DND-41 (cell line): Measurements from ENCODE around the gene RAPGEF5.
A peak's percentile ranks its signal among the peaks of the same experiment; 100 is the strongest.

Source experiments
- CTCF ChIP-seq: IDR thresholded peaks from 2 replicates; pipeline ENCODE4 v1.5.1; 2012; ENCODE audit warnings: borderline replicate concordance, low read length, moderate library complexity, mild to moderate bottlenecking; ENCODE audit not compliant: poor library complexity, severe bottlenecking; ENCODE audit errors: extremely low read depth
- EZH2 ChIP-seq: IDR thresholded peaks from 3 replicates; pipeline ENCODE4 v1.6.1; 2012; ENCODE audit warnings: borderline replicate concordance, low read depth, mild to moderate bottlenecking, moderate library complexity, low read length, inconsistent platforms; ENCODE audit not compliant: severe bottlenecking

DNA sequence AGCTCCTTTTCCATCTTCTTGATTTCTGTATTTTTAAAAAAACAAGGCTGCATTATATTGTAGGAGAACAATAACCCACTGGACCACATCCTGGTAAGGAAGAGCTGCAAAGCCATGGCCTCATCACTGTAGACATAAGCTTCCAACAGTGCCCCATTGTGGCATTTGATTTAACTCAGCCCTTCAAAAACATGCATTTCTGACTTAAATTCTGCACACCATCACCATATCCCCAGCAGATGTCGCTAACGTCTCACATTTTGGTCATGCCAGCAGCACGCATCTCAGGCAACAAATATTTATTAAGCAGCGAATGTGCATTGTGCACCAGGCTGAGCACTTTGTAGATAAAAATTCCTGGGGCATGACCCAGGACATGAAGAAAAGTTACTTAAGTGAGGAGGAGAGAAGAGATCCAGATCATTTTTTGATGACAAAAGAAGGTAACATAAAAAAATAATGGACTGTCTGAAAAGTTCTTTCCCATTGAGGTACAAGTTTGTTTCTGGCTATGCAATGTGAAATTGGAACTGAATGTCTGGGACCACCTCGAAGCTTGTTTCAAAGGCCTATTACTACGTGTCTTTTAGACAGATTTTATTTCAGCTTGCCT lies 246.6 kb downstream of the RAPGEF5 start:
- TF ChIP-seq CTCF, result peak; percentile 94
- TF ChIP-seq EZH2, result no peak
